ENCODE data around the gene SLC17A2.
A peak's percentile ranks its signal among the peaks of the same experiment; 100 is the strongest.

SLC17A2 gene

DNA sequence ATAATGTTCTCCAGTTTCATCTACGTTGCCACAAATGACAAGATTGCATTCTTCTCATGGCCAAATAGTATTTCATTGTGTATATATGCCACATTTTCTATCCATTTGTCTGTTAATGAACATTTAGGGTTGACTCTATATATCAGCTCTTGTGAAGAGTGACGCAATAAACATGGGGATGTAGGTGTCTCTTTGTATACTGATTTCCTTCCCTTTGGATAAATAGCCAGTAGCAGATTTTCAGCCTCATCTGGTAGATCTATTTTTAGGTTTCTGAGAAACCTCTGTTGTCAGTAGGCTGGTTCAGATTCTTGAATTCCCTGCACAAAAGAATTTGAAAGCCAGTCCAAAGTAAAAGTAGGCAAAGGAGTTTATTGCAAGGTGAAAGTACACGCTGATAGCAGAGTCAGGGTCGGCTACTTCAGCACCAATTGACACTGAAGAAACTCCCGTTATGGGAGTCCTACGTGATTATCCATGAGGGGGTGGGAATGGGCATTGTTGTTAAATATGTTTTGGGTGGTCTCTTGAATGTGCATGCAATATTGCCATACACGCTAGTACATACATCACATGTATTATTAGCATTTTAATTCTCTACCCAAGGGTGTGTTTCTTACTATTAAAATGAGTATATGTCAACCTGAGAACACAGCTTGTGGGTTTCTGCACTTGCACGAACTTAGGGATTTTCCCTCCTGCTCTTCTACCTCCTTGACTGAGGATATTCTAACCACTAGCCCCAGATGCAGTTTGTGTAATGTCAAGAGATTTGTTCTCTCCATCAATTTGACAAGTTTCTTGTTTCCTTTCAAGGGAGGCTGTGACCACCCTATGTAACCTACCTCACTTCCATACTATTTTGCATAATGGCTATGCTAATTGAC lies 14.4 kb upstream of the SLC17A2 start:
- intact Hi-C loops (cut with DNase I; ENCODE audit: low total_unique reads), result no loop called here
- Histone ChIP-seq H3K27me3 (no peaks in the 10 kb centered on the region), H3K9me3 (no peaks in the 10 kb centered on the region), H3K36me3 (no peaks in the 10 kb centered on the region), H3K4me3 (no peak overlapping the region), H3K27ac (no peak overlapping the region), H3K4me1 (no peaks in the 10 kb centered on the region)
- DNase-seq, result no peak
- TF ChIP-seq, protein P1, sequence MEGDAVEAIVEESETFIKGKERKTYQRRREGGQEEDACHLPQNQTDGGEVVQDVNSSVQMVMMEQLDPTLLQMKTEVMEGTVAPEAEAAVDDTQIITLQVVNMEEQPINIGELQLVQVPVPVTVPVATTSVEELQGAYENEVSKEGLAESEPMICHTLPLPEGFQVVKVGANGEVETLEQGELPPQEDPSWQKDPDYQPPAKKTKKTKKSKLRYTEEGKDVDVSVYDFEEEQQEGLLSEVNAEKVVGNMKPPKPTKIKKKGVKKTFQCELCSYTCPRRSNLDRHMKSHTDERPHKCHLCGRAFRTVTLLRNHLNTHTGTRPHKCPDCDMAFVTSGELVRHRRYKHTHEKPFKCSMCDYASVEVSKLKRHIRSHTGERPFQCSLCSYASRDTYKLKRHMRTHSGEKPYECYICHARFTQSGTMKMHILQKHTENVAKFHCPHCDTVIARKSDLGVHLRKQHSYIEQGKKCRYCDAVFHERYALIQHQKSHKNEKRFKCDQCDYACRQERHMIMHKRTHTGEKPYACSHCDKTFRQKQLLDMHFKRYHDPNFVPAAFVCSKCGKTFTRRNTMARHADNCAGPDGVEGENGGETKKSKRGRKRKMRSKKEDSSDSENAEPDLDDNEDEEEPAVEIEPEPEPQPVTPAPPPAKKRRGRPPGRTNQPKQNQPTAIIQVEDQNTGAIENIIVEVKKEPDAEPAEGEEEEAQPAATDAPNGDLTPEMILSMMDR (IDR thresholded peaks at IDR 0.05), result no peak

GRCh38 chr6:25943887-25944286 lies 13.4 kb upstream of the SLC17A2 start:
- DNase-seq, result no peak
- Histone ChIP-seq H3K27me3 (no peaks in the 10 kb centered on the region), H3K4me1 (no peaks in the 10 kb centered on the region), H3K27ac (no peak overlapping the region), H3K9me3 (no peaks in the 10 kb centered on the region), H3K36me3 (no peaks in the 10 kb centered on the region), H3K4me3 (no peak overlapping the region)
- TF ChIP-seq, protein P1 (IDR thresholded peaks at IDR 0.05), result no peak
- intact Hi-C loops (cut with DNase I; ENCODE audit: low total_unique reads), result no loop called here

GRCh38 chr6:25942561-25943147 lies 12.2 kb upstream of the SLC17A2 start:
- no peaks in the 10 kb centered on the region for H3K9me3 ChIP-seq
- TF ChIP-seq, protein P1 (IDR thresholded peaks at IDR 0.05), result peak in 1 of 2 experiments; percentile 31
- no peak overlapping the region for H3K27ac ChIP-seq
- no peaks in the 10 kb centered on the region for H3K4me1 ChIP-seq
- intact Hi-C loops (cut with DNase I; ENCODE audit: low total_unique reads), result no loop called here
- no peak overlapping the region for H3K4me3 ChIP-seq
- DNase-seq, result no peak
- H3K36me3 ChIP-seq, result no peaks in the 10 kb centered on the region
- no peaks in the 10 kb centered on the region for H3K27me3 ChIP-seq

- TF ChIP-seq, protein P1 (IDR thresholded peaks at IDR 0.05), result no peak
- no peaks in the 10 kb centered on the region for H3K4me1 ChIP-seq
- intact Hi-C loops (cut with DNase I; ENCODE audit: low total_unique reads), result no loop called here
- no peaks in the 10 kb centered on the region for H3K36me3 ChIP-seq
- no peak overlapping the region for H3K27ac ChIP-seq
- no peaks in the 10 kb centered on the region for H3K27me3 ChIP-seq
- H3K4me3 ChIP-seq, result no peak overlapping the region
- DNase-seq, result no peak
- H3K9me3 ChIP-seq, result no peaks in the 10 kb centered on the region
Observed at GRCh38 chr6:25939593-25939992, 9.1 kb upstream of the SLC17A2 start.

DNA sequence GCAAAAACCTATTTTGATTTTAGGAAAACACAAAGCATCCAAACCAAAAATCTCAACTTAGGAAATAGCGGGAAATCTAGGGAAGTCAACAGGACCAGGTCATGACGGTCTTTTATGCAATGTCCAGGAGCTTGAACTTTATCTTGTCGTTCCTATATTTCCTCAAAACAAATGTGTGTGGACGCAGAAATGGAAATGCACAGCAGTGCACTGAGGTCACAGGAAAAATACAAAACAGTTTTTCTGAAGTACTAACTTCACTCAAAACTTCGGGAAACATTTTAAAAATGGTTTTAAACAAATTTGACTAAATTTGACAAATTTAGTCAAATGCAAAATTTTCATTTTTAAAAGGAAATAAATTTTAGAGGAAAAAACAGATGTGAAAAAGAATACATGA lies 5.5 kb upstream of the SLC17A2 start:
- intact Hi-C loops (cut with DNase I; ENCODE audit: low total_unique reads), result no loop called here
- Histone ChIP-seq H3K4me3 (no peak overlapping the region), H3K9me3 (no peaks in the 10 kb centered on the region), H3K36me3 (no peaks in the 10 kb centered on the region), H3K27me3 (no peaks in the 10 kb centered on the region), H3K27ac (no peak overlapping the region), H3K4me1 (no peaks in the 10 kb centered on the region)
- TF ChIP-seq, protein P1 (IDR thresholded peaks at IDR 0.05), result no peak
- no peak for DNase-seq

Measured in tibial artery (tissue), 4 donors.